ENCODE results near the gene ZNF627.

Gene ZNF627

DNA sequence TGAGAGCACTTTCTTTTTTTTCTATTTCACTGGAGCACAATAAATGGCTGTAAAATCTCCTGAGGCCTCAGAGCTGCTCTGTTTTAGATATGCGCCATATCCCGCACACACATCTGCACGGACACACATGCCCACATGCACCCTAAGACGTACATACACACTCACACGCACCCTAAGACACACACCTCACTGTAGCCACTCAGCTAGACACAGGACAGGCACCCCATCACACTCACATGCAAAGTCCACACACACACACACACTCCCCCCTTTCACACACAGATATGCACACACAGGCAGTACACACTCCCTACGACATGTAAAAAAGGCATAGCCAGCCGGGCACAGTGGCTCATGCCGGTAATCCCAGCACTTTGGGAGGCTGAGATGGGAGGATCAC, 47.0 kb upstream of the ZNF627 start:
- H3K4me1 ChIP-seq (ENCODE audit: insufficient read depth, low read length) = no peaks in the 10 kb centered on the region; the same call in 1 of the 2 replicates
- no peak overlapping the region for H3K4me3 ChIP-seq (ENCODE audit: low read depth in 1 of 2, low read length in 2 of 2)
- H3K79me2 ChIP-seq (ENCODE audit: insufficient read depth, low read length) = peaks cover 2% of the 10 kb centered on the region
- no peak overlapping the region for H3K9ac ChIP-seq (ENCODE audit: low read depth, low read length)
- no peak overlapping the region for H2AFZ ChIP-seq (ENCODE audit: low read depth, low read length)
- H3K27ac ChIP-seq (ENCODE audit: low read length) = no peak overlapping the region
- DNase-seq = no peak
- no peak for ATAC-seq (ENCODE audit: insufficient read depth, low read depth)
- no peak overlapping the region for H3K4me2 ChIP-seq (ENCODE audit: insufficient read depth, low read length)
- peaks cover 15% of the 10 kb centered on the region for H4K20me1 ChIP-seq (ENCODE audit: insufficient read depth, low read length)
- peaks cover 33% of the 10 kb centered on the region for H3K36me3 ChIP-seq (ENCODE audit: insufficient read depth, low read length)
- no peaks in the 10 kb centered on the region for H3K27me3 ChIP-seq (ENCODE audit: insufficient read depth, low read length, poor library complexity)
- H3K9me3 ChIP-seq (ENCODE audit: insufficient read depth, low read length, severe bottlenecking) = no peaks in the 10 kb centered on the region
- TF ChIP-seq, protein P1, sequence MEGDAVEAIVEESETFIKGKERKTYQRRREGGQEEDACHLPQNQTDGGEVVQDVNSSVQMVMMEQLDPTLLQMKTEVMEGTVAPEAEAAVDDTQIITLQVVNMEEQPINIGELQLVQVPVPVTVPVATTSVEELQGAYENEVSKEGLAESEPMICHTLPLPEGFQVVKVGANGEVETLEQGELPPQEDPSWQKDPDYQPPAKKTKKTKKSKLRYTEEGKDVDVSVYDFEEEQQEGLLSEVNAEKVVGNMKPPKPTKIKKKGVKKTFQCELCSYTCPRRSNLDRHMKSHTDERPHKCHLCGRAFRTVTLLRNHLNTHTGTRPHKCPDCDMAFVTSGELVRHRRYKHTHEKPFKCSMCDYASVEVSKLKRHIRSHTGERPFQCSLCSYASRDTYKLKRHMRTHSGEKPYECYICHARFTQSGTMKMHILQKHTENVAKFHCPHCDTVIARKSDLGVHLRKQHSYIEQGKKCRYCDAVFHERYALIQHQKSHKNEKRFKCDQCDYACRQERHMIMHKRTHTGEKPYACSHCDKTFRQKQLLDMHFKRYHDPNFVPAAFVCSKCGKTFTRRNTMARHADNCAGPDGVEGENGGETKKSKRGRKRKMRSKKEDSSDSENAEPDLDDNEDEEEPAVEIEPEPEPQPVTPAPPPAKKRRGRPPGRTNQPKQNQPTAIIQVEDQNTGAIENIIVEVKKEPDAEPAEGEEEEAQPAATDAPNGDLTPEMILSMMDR (IDR thresholded peaks at IDR 0.05; ENCODE audit: borderline replicate concordance, extremely low read depth, low read length, poor library complexity, severe bottlenecking) = no peak
- no peak for TF ChIP-seq EZH2 (IDR thresholded peaks at IDR 0.05; ENCODE audit: borderline replicate concordance, low read depth, low read length, severe bottlenecking)

DNA sequence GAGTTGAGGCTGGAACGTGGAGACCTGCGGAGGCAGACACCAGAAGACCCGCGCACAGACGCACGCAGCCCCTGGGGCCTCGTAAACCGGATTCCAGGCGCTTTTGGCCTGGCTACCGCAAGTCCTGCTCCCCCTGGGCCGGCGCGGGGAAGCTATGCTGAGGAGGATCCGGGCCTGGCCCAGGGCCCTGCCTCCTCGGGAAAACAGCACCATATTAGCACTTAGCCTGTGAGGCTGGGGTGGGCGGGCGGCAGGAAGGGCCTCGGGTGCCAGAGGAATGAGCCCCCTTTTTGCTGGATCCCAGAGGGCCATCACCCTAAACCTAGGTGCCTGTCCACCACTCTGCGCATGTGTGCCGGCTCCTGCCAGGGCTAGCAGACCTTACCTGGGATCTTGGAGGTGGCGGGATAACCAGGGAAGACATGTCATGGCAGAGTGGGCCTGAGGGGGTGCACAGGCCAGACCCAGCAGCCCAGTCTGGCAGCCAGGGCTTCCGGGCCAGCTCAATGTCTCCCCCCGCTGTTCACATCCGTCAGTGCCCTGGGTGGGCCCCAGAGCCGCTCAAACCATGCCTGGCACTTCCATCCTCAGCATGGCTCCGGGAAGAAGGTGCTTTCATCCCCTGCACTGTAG, 45.6 kb upstream of the ZNF627 start:
- Histone ChIP-seq H3K4me2 (ENCODE audit: insufficient read depth, low read length) (no peak overlapping the region), H3K27me3 (ENCODE audit: insufficient read depth, low read length, poor library complexity) (no peaks in the 10 kb centered on the region), H3K9me3 (ENCODE audit: insufficient read depth, low read length, severe bottlenecking) (no peaks in the 10 kb centered on the region), H3K27ac (ENCODE audit: low read length) (no peak overlapping the region), H2AFZ (ENCODE audit: low read depth, low read length) (no peak overlapping the region), H3K4me1 (ENCODE audit: insufficient read depth, low read length) (peaks cover 3% of the 10 kb centered on the region; the same call in 1 of the 2 replicates), H3K36me3 (ENCODE audit: insufficient read depth, low read length) (peaks cover 41% of the 10 kb centered on the region), H3K79me2 (ENCODE audit: insufficient read depth, low read length) (peaks cover 15% of the 10 kb centered on the region), H3K4me3 (ENCODE audit: low read depth in 1 of 2, low read length in 2 of 2) (no peak overlapping the region), H3K9ac (ENCODE audit: low read depth, low read length) (no peak overlapping the region), H4K20me1 (ENCODE audit: insufficient read depth, low read length) (peaks cover 23% of the 10 kb centered on the region)
- DNase-seq (peak; percentile 36), ATAC-seq (ENCODE audit: insufficient read depth, low read depth) (peak; percentile 75)
- TF ChIP-seq, protein P1 (IDR thresholded peaks at IDR 0.05; ENCODE audit: borderline replicate concordance, extremely low read depth, low read length, poor library complexity, severe bottlenecking) = peak; percentile 66
- no peak for TF ChIP-seq EZH2 (IDR thresholded peaks at IDR 0.05; ENCODE audit: borderline replicate concordance, low read depth, low read length, severe bottlenecking)

DNA sequence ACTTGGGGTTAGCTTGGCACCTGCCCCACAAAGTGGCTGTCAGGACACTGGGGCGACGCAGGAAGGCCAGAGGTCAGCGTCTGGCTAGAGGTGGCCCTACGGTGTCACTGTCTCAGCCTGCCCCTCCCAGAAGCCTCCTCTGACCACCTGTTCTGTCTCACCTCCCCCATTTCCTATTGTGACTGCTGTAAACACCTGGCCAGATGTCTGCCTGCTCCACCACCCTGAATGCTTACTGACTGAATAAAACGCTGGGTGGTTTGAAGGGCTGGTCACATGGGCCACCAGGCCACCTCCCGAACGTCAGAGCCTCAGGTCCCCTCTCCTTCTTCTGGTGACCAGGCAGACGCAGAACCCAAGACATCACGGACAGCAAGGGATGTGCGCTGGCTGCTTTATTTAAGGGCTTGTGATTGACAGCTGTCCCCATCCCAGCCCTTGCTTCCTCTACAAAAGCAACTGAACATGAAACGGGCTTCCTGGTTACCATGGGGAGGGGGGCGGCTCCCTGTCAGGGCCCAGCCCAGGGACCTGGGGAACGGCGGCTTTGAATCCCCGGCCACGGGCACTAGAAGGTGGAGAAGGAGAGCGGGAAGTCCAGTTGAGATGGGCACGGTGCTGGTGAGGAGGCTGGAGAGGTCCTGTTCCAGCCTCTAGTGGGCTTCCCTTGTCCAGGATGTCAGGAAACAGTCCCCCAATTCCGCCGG, 44.5 kb upstream of the ZNF627 start:
- DNase-seq (no peak), ATAC-seq (ENCODE audit: insufficient read depth, low read depth) (no peak)
- H4K20me1 ChIP-seq (ENCODE audit: insufficient read depth, low read length) = peaks cover 29% of the 10 kb centered on the region
- H3K4me2 ChIP-seq (ENCODE audit: insufficient read depth, low read length) = no peak overlapping the region
- H3K9me3 ChIP-seq (ENCODE audit: insufficient read depth, low read length, severe bottlenecking) = no peaks in the 10 kb centered on the region
- H2AFZ ChIP-seq (ENCODE audit: low read depth, low read length) = no peak overlapping the region
- H3K4me3 ChIP-seq (ENCODE audit: low read depth in 1 of 2, low read length in 2 of 2) = no peak overlapping the region
- no peaks in the 10 kb centered on the region for H3K27me3 ChIP-seq (ENCODE audit: insufficient read depth, low read length, poor library complexity)
- H3K36me3 ChIP-seq (ENCODE audit: insufficient read depth, low read length) = peaks cover 41% of the 10 kb centered on the region
- H3K79me2 ChIP-seq (ENCODE audit: insufficient read depth, low read length) = peaks cover 26% of the 10 kb centered on the region
- TF ChIP-seq EZH2 (IDR thresholded peaks at IDR 0.05; ENCODE audit: borderline replicate concordance, low read depth, low read length, severe bottlenecking) = no peak
- TF ChIP-seq, protein P1 (IDR thresholded peaks at IDR 0.05; ENCODE audit: borderline replicate concordance, extremely low read depth, low read length, poor library complexity, severe bottlenecking) = no peak
- peaks cover 12% of the 10 kb centered on the region for H3K4me1 ChIP-seq (ENCODE audit: insufficient read depth, low read length)
- no peak overlapping the region for H3K9ac ChIP-seq (ENCODE audit: low read depth, low read length)
- no peak overlapping the region for H3K27ac ChIP-seq (ENCODE audit: low read length)

Measured in DND-41 (cell line).